BE2C (cell line): ENCODE results near the gene TCF25.
"Not testable (repeated sequence)": the region's sequence is repeated elsewhere in the genome, so short reads cannot be mapped to it uniquely, and the experiment has no call there.

ENCODE experiments used
- DNase-seq: peaks from one replicate; pipeline ENCODE4 v3.0.0-alpha.2; 2020
- H3K27me3 ChIP-seq: fragments of 250-450 bp; sonication (Bioruptor Pico); 2 replicates; pipeline ENCODE4 v1.5.1; 2020; ENCODE audit warnings: mild to moderate bottlenecking
- H3K36me3 ChIP-seq: fragments of 250-450 bp; sonication (Bioruptor Pico); 2 replicates; pipeline ENCODE4 v1.5.1; 2020; ENCODE audit warnings: mild to moderate bottlenecking
- H3K4me1 ChIP-seq: fragments of 250-450 bp; sonication (Bioruptor Pico); 2 replicates; pipeline ENCODE4 v1.5.1; 2020
- H3K4me3 ChIP-seq: 2 replicates; pipeline ENCODE4 v1.5.1; 2011; ENCODE audit warnings: low read depth, low read length
- H3K9me3 ChIP-seq: fragments of 250-450 bp; sonication (Bioruptor Pico); 2 replicates; pipeline ENCODE4 v1.5.1; 2020
- TF ChIP-seq, protein P1 (sequence below): IDR thresholded peaks from 2 replicates; pipeline ENCODE4 v1.5.1; 2012; ENCODE audit warnings: mild to moderate bottlenecking, low read depth, low read length

TCF25 gene

DNA sequence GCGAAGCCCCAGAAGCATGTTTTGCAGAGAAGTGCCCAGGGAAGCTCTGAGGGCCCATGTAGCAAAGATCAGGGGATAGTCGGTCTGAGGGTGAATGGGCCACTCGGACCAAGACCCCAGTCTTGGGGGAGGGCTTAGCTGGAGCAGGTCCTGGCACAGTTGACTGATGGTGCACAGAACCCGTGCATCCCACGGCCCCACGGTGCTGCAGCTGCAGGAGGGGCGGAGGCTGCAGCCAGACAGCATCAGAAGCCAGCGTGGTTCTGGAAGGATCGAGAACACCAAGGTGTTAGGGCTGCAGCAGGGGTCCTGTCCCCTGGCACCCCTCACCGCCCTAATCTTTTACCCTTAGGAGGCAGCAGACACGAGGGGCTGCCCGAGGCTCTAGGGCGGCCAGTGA lies 38.8 kb downstream of the TCF25 start:
- Histone ChIP-seq H3K4me1 (peaks cover 6% of the 10 kb centered on the region), H3K9me3 (no peaks in the 10 kb centered on the region), H3K36me3 (peaks cover 55% of the 10 kb centered on the region), H3K4me3 (no peak overlapping the region), H3K27me3 (no peaks in the 10 kb centered on the region)
- TF ChIP-seq, protein P1, sequence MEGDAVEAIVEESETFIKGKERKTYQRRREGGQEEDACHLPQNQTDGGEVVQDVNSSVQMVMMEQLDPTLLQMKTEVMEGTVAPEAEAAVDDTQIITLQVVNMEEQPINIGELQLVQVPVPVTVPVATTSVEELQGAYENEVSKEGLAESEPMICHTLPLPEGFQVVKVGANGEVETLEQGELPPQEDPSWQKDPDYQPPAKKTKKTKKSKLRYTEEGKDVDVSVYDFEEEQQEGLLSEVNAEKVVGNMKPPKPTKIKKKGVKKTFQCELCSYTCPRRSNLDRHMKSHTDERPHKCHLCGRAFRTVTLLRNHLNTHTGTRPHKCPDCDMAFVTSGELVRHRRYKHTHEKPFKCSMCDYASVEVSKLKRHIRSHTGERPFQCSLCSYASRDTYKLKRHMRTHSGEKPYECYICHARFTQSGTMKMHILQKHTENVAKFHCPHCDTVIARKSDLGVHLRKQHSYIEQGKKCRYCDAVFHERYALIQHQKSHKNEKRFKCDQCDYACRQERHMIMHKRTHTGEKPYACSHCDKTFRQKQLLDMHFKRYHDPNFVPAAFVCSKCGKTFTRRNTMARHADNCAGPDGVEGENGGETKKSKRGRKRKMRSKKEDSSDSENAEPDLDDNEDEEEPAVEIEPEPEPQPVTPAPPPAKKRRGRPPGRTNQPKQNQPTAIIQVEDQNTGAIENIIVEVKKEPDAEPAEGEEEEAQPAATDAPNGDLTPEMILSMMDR: no peak
- no peak for DNase-seq

DNA sequence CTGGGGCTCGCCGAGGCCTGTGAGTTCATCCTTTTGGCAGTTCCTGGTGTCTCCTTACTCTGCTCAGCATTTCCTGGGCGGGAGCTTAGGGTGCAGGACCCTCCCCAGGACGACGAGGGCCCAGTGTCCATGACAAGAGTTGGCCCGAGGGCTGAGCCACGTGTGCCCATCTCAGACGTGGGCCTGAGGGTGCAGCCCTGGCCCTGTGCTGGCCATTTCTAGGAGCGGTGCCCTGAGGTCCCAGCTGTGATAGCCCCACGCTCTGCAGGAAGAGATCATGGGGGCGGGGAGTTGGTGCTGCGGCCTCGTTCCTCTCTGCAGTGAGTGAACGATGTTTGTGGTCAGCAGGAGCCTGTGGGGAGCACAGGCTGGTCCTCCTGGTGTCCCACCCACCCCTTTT lies 39.2 kb downstream of the TCF25 start:
- no peak overlapping the region for H3K4me3 ChIP-seq
- no peak for DNase-seq
- TF ChIP-seq, protein P1: no peak
- no peaks in the 10 kb centered on the region for H3K27me3 ChIP-seq
- peaks cover 6% of the 10 kb centered on the region for H3K4me1 ChIP-seq
- H3K36me3 ChIP-seq: peaks cover 55% of the 10 kb centered on the region
- H3K9me3 ChIP-seq: no peaks in the 10 kb centered on the region

DNA sequence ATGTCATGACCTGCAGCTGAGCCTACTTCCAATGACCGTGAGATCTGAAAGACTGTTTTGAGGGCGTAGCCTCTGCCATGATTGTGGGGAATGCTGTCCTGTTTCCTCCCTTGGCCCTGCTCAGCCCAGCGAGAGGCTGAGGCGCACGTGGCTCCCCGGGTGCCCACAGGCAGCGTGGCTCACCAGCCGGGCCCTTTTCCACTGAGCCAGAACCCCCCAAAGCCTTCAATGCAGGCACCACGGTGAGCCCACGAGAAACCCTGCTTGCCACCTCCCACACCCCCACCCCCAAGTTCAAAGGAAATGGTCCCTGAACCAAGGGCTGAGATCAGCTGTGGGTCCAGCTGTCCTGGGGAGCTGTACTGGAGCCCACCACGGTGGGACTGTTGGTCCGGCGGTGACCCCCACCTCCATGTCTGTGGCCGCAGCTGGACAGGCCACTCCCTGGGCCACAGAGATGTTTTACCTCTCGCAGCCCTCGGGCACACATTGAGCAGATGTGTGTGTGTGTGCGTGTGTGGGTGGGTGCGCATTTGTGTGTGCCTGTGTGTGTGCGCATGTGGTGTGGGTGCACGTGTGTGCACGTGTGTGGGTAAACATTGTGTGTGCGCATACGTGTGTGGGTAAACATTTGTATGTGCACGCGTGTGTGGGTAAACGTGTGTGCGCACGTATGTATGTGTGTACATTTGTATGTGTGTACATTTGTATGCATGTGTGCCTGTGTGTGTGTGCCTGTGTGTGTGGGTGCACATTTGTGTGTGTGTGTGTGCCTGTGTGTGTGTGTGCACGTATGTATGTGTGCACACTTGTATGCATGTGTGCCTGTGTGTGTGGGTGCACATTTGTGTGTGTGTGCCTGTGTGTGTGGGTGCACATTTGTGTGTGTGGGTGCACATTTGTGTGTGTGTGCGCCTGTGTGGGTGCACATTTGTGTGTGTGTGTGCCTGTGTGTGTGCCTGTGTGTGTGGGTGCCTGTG lies 40.3 kb downstream of the TCF25 start:
- Histone ChIP-seq H3K36me3 (peaks cover 55% of the 10 kb centered on the region), H3K4me1 (peaks cover 8% of the 10 kb centered on the region), H3K27me3 (no peaks in the 10 kb centered on the region), H3K4me3 (no peak overlapping the region), H3K9me3 (no peaks in the 10 kb centered on the region)
- DNase-seq: no peak
- TF ChIP-seq, protein P1: no peak

DNA sequence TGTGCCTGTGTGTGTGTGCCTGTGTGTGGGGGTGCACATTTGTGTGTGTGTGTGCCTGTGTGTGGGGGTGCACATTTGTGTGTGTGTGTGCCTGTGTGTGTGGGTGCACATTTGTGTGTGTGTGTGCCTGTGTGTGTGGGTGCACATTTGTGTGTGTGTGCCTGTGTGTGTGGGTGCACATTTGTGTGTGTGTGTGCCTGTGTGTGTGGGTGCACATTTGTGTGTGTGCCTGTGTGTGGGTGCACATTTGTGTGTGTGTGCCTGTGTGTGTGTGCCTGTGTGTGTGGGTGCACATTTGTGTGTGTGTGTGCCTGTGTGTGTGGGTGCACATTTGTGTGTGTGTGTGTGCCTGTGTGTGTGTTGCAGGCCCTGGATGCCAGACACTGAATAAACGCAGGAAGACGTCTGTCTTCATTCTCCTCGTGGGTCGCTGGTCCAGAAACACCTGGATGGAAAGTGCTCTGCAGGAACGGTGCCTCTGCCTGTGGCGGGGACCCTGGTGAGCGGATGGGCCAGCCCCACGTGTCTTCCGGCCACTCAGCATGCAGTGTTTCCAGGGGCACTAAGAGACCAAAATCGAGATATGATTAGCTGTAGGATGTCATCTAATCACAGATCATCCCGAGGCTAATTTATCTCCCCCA lies 41.4 kb downstream of the TCF25 start:
- H3K4me3 ChIP-seq, DNase-seq, H3K9me3 ChIP-seq, H3K27me3 ChIP-seq: not testable (repeated sequence)
- H3K4me1 ChIP-seq: peaks cover 10% of the 10 kb centered on the region
- H3K36me3 ChIP-seq: peaks cover 47% of the 10 kb centered on the region

DNA sequence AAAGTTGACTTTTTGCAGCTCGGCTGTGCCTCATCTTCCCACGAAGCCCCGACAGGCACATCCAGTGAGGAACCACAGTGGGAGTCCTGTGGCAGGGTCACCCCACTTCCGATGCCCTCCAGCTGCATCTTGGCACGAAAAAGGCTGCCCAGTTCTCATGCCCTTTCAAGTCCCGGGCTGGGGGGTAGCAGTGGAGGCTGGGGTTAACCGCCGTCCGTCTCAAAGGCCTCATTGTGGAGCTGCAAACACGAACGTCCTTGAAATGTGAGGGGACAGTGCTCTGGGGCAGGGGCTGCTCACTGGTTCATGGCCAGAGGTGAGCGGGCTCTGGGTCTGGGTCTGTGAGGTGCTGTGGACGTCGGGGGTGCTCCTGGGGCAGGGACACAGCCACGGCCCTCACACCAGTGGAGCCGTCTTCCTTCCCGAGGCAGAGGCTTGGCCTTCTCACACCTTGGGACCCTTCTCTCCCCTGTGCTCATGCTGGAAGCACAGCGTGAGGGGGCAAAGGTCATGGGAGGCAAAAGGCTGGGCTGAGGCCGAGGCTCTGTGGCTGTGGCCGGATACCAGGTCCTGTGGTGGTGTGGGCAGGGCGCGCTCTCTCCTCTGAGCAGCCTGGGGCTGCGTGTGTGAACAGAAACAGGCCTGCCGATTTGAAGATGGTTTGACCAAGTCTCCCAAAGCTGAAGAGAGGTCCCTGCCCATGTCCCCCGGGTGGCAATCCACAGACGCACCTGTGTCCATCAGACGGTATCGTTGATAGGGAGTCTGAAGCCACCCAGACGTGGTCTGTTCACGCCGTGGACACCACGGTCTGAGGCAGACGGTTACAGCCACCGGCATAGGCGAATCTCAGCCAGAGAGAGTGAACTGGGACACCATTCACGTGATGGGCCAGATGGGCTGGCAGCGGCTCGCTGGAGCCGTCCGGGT lies 42.2 kb downstream of the TCF25 start:
- no peak for DNase-seq
- H3K36me3 ChIP-seq: peaks cover 42% of the 10 kb centered on the region

More for the DNA sequence above, 42.2 kb downstream of the TCF25 start:
- Histone ChIP-seq H3K27me3 (no peaks in the 10 kb centered on the region), H3K4me3 (no peak overlapping the region), H3K4me1 (peaks cover 11% of the 10 kb centered on the region), H3K9me3 (no peaks in the 10 kb centered on the region)
- TF ChIP-seq, protein P1: no peak
